Left renal cortex interstitium (tissue), 4 donors: ENCODE results near the gene TUBGCP2. TPM values are rescaled to one million over a fixed set of nuclear protein-coding genes. Genes with fewer than 3 reads are reported as not detected.
A peak's percentile ranks its signal among the peaks of the same experiment; 100 is the strongest.

ENCODE experiments used
- DNase-seq, 4 donors: peaks; one replicate each; pipeline ENCODE4 v3.0.0-alpha.2; 2013; ENCODE audit warnings: low read depth in 4 of 4, low spot score in 2 of 4, missing footprints in 1 of 4
- polyA plus RNA-seq, 4 donors: library from polyadenylated mRNA; unstranded; fragments of 120-200 nt; gene quantifications; one replicate each; pipeline ENCODE4 v1.2.1, GENCODE V29; 2013; ENCODE audit not compliant: insufficient read length in 4 of 4

Gene TUBGCP2, protein sequence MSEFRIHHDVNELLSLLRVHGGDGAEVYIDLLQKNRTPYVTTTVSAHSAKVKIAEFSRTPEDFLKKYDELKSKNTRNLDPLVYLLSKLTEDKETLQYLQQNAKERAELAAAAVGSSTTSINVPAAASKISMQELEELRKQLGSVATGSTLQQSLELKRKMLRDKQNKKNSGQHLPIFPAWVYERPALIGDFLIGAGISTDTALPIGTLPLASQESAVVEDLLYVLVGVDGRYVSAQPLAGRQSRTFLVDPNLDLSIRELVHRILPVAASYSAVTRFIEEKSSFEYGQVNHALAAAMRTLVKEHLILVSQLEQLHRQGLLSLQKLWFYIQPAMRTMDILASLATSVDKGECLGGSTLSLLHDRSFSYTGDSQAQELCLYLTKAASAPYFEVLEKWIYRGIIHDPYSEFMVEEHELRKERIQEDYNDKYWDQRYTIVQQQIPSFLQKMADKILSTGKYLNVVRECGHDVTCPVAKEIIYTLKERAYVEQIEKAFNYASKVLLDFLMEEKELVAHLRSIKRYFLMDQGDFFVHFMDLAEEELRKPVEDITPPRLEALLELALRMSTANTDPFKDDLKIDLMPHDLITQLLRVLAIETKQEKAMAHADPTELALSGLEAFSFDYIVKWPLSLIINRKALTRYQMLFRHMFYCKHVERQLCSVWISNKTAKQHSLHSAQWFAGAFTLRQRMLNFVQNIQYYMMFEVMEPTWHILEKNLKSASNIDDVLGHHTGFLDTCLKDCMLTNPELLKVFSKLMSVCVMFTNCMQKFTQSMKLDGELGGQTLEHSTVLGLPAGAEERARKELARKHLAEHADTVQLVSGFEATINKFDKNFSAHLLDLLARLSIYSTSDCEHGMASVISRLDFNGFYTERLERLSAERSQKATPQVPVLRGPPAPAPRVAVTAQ
- 10 to 100 TPM; 62.0 to 77.6 (median 70.2) TPM for polyA plus RNA-seq

DNA sequence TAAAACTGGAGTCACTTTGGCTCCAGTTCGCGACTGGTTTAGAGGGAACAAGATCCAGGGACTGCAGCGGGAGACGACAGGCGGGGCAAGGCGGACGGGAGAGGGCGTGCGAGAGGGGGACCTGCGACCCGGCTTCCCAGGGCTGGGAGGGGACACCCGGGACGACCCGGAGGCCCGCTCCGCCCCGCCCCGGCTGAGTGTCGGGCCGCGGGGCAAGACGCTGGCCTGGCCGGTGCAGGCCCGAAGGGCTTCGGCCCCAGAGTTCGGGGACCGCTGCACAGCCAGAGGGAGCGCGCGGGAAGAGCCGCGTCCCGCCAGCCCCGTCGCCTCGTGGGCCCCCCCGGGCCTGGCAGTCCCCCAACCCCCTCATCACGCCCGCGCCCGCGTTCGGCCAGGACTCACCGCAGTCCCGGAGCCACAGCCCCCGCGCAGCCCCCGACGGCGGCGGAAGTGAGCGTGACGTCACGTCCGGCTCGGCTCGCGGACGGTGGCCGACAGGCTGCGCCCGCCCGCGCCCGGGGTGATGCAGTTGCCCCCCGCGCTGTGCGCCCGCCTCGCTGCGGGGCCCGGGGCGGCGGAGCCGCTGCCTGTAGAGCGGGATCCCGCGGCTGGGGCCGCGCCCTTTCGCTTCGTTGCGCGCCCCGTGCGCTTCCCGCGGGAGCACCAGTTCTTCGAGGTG lies at the start of gene TUBGCP2, which contains the start of gene ZNF511:
Gene TUBGCP2 (minus strand): TSS at position 452 of the 679 bp plus-strand sequence. CDS start 5,931 bp downstream, outside the sequence.
Gene ZNF511 (plus strand): TSS at position 494 of the 679 bp plus-strand sequence. CDS start 30 bp downstream, at position 524.
- peak in 3 of 4 donors; percentile 69 to 73 (median 69) for DNase-seq

GRCh38 chr10:133357285-133358161 lies 48.9 kb upstream of the TUBGCP2 start, which contains the start of gene FUOM:
Gene FUOM (minus strand): TSS chr10:133358019. CDS start chr10:133358007, 12 bp downstream.
- DNase-seq, result peak in 1 of 4 donors; percentile 72

DNA sequence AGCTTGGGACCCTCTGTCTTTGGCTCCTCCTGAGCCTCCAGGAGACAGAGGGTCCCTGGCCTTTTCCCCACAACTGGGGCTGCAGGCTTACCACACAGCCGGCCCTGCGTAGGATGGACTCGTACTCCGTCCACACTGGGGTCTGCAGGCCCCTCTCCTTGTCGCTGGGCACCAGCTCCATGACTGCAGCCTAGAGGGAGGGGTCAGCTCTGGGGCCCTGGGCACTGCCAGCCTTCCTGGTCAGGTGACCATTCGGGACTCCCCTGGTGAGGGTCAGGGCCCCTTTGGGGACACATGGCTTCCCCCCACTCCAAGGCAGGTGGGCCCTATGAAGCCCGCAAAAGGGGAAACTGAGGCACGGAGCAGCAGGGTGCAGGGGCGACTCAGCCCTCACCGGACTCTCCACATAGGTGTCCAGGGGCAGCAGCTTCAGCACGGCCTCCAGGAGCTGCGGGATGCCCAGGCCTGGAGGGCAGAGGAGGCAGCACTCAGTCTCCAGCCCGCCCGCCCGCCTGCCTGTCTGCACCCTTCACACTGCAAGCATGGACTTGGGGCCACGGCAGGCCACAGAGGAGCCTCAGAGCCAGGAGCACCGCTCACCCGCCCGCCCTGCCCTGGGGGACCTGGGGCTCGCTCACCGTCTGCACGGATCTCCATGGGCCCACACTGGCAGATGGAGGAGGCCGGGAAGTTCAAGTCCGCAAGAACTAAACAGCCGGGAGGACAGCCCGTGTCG lies 48.0 kb upstream of the TUBGCP2 start:
- DNase-seq, result no peak

- no peak for DNase-seq
Measured at GRCh38 chr10:133355991-133356390, 47.3 kb upstream of the TUBGCP2 start.

DNA sequence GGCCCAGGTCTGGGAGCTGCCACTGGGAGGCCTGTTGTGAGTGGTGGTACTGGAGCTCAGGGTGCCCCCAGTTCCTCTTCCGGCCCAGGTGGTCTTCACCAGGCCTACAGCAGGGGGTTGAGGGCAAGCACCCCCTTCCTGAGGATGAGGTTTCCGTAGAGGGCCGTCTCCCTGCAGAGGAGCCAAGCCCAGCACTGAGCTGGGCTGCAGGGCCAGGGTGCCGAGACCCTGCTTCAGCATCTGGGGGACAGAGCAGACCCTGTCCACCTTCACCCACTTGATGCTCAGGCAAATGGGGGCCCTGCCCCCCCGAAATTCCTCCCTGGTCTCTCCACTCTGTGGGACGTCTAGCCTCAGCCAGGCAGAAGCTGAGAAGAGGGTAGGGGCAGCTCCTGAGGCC lies 46.6 kb upstream of the TUBGCP2 start:
- no peak for DNase-seq

- no peak for DNase-seq
Measured at GRCh38 chr10:133354672-133355240, 46.1 kb upstream of the TUBGCP2 start.

DNA sequence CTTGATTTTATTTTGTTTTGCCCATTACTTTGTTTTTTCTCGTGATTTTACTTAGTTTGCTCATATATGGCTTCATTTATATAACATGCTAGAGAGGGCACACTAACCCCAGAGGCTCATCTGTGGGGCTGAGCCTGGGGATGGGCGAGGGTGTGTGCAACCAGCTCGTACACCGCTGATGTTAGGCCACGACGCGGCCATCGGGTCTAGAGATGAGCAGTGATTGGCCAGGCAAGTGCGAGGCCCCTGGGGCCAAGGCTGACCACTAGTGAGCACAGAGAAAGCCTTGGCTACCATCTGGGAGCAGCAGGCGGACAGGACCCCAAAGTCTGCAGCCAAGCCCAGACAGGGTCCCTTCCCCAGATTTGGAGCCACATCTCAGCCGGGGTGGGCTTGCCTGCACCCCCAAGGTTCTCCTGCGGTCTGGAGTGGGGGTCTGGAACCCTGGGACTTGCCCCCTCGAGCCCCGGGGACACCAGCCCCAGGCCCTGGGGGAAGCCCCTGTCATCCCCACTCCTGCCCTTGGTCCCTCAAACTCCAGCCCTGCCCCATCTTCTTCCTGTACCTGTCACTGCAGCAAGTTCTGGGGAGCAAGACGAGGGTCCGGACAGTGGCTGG lies 45.4 kb upstream of the TUBGCP2 start:
- DNase-seq, result no peak

GRCh38 chr10:133353202-133353959 lies 44.7 kb upstream of the TUBGCP2 start:
- DNase-seq, result no peak

GRCh38 chr10:133351408-133352318 lies 43.0 kb upstream of the TUBGCP2 start:
- no peak for DNase-seq

DNA sequence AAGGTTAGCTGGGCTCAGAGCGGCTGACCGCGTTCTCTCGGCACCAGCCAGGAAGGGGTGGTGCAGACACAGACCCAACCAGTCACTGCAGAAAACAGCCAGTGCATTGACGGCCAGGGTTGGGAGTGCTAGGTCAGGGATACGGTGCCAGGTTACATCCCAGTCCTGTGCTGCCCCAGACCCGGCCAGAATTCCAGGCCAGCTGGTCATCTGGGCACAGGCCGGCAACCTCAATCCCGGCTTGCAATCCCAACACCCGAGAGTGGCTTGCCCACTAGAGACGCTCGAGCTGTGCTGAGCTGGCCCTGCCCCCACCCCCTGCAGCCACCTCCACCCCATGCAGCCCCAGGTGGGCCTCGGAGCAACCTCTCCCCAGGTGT lies 42.3 kb upstream of the TUBGCP2 start:
- DNase-seq, result no peak

DNA sequence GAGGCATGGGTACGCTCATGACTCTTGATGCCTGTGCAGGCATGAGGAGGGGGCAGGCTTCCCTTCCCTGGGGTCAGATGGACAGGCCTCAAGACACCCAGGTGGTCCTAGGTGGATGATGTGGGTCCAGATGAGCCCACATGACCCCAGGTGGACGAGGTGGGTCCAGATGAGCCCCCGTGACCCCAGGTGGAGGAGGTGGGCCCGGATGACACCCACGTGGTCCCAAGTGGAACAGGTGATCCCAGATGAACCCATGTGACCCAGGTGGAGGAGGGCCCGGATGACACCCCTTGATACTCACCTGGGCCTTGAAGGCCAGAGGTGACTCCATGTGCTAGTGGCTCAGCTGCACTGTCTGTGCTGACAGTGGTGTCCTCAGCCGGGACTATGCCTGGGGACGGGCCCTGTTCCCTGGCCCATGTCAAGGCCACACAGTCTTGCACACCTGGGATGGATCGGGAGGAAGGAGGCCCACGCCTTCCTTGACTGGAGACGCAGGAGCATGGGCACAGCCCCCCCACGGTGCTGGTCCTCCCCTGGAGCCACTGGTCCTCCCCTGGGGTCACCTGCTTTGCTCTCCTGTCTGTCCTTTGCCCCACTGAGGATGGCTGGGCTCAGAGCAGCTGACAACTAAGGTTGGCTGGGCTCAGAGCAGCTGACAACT lies 41.7 kb upstream of the TUBGCP2 start:
- no peak for DNase-seq

- no peak for DNase-seq
Measured at GRCh38 chr10:133349577-133350011, 40.9 kb upstream of the TUBGCP2 start.

GRCh38 chr10:133349160-133349568 lies 40.5 kb upstream of the TUBGCP2 start:
- no peak for DNase-seq

- DNase-seq, result no peak
Measured at GRCh38 chr10:133347710-133348517, 39.2 kb upstream of the TUBGCP2 start.

GRCh38 chr10:133346413-133346812 lies 37.7 kb upstream of the TUBGCP2 start:
- DNase-seq, result no peak
